ENCODE results near the gene MAPK4. TPM values are rescaled to one million over a fixed set of nuclear protein-coding genes. Genes with fewer than 3 reads are reported as not detected.
A peak's percentile ranks its signal among the peaks of the same experiment; 100 is the strongest.

MAPK4 gene
- total RNA-seq, 1 donor from 2014 or later, result 0.89 TPM

- intact Hi-C loops (cut with DNase I), result no loop called here
- ATAC-seq (no peak), DNase-seq (ENCODE audit: low spot score) (no peak)
Measured at GRCh38 chr18:50644146-50644545, 84.3 kb downstream of the MAPK4 start.

GRCh38 chr18:50644807-50645206 lies 84.9 kb downstream of the MAPK4 start:
- ATAC-seq, result no peak
- intact Hi-C loops (cut with DNase I), result loop anchor here (5.0 kb wide), 1 partner anchor 353 kb away; no protein-coding TSS in a partner anchor
- no peak for DNase-seq (ENCODE audit: low spot score)

GRCh38 chr18:50647237-50647636 lies 87.3 kb downstream of the MAPK4 start:
- intact Hi-C loops (cut with DNase I), result loop anchor here (5.0 kb wide), 1 partner anchor 355 kb away; no protein-coding TSS in a partner anchor
- DNase-seq (ENCODE audit: low spot score) (no peak), ATAC-seq (no peak)

- intact Hi-C loops (cut with DNase I), result loop anchor here (5.0 kb wide), 1 partner anchor 355 kb away; no protein-coding TSS in a partner anchor
- ATAC-seq (no peak), DNase-seq (ENCODE audit: low spot score) (no peak)
Measured at GRCh38 chr18:50647792-50648191, 87.9 kb downstream of the MAPK4 start.

- ATAC-seq (peak; percentile 70), DNase-seq (ENCODE audit: low spot score) (no peak)
- intact Hi-C loops (cut with DNase I), result loop anchor here (5.0 kb wide), 1 partner anchor 358 kb away; no protein-coding TSS in a partner anchor
Measured at GRCh38 chr18:50649821-50650220, 89.9 kb downstream of the MAPK4 start.

GRCh38 chr18:50651334-50651733 lies 91.4 kb downstream of the MAPK4 start:
- intact Hi-C loops (cut with DNase I), result no loop called here
- ATAC-seq, result no peak
- no peak for DNase-seq (ENCODE audit: low spot score)

GRCh38 chr18:50653402-50654093 lies 93.7 kb downstream of the MAPK4 start:
- intact Hi-C loops (cut with DNase I), result no loop called here
- ATAC-seq (peak; percentile 15), DNase-seq (ENCODE audit: low spot score) (no peak)

- intact Hi-C loops (cut with DNase I), result no loop called here
- DNase-seq (ENCODE audit: low spot score), result no peak
- peak; percentile 19 for ATAC-seq
Measured at GRCh38 chr18:50654211-50654610, 94.3 kb downstream of the MAPK4 start.

GRCh38 chr18:50654658-50655550 lies 95.0 kb downstream of the MAPK4 start:
- intact Hi-C loops (cut with DNase I), result no loop called here
- ATAC-seq (peak; percentile 80), DNase-seq (ENCODE audit: low spot score) (no peak)

- DNase-seq (ENCODE audit: low spot score), result no peak
- no peak for ATAC-seq
- intact Hi-C loops (cut with DNase I), result no loop called here
Measured at GRCh38 chr18:50656396-50656795, 96.5 kb downstream of the MAPK4 start.

GRCh38 chr18:50656841-50657470 lies 97.1 kb downstream of the MAPK4 start:
- intact Hi-C loops (cut with DNase I), result no loop called here

GRCh38 chr18:50658601-50659000 lies 98.7 kb downstream of the MAPK4 start:
- DNase-seq (ENCODE audit: low spot score) (no peak), ATAC-seq (no peak)
- intact Hi-C loops (cut with DNase I), result no loop called here

More at GRCh38 chr18:50656841-50657470, 97.1 kb downstream of the MAPK4 start:
- ATAC-seq, result no peak
- no peak for DNase-seq (ENCODE audit: low spot score)

- intact Hi-C loops (cut with DNase I), result no loop called here
- no peak for ATAC-seq
- DNase-seq (ENCODE audit: low spot score), result no peak
Measured at GRCh38 chr18:50659091-50660003, 99.5 kb downstream of the MAPK4 start.

- intact Hi-C loops (cut with DNase I), result no loop called here
- ATAC-seq (no peak), DNase-seq (ENCODE audit: low spot score) (no peak)
Measured at GRCh38 chr18:50661013-50661412, 101.1 kb downstream of the MAPK4 start.

GRCh38 chr18:50662177-50662576 lies 102.3 kb downstream of the MAPK4 start:
- intact Hi-C loops (cut with DNase I), result no loop called here
- DNase-seq (ENCODE audit: low spot score) (no peak), ATAC-seq (no peak)

- no peak for DNase-seq (ENCODE audit: low spot score)
- intact Hi-C loops (cut with DNase I), result no loop called here
- no peak for ATAC-seq
Measured at GRCh38 chr18:50662775-50663383, 103.0 kb downstream of the MAPK4 start.

GRCh38 chr18:50663626-50664441 lies 103.9 kb downstream of the MAPK4 start:
- intact Hi-C loops (cut with DNase I), result no loop called here
- DNase-seq (ENCODE audit: low spot score) (no peak), ATAC-seq (no peak)

All from sciatic nerve (tissue), 2 donors.